ENCODE results near the gene FGF12. TPM values are rescaled to one million over a fixed set of nuclear protein-coding genes. Genes with fewer than 3 reads are reported as not detected.

FGF12 gene
- total and polyA plus RNA-seq, 2 donors (not counting 1 experiment from before 2014, with no cell fraction given) = 0.17 TPM; not detected in 1

GRCh38 chr3:192494174-192494573, 233.2 kb downstream of the FGF12 start:
- TF ChIP-seq CTCF (conservative IDR thresholded peaks at IDR 0.05 in 1 of 2, IDR thresholded peaks at IDR 0.05 in 1 of 2; ENCODE audit: low read depth in 1 of 2, low read length in 2 of 2) (no peak), EZH2 (IDR thresholded peaks at IDR 0.05; ENCODE audit: low read length, missing control alignments) (no peak)
- no peak overlapping the region for H3K4me2 ChIP-seq (ENCODE audit: extremely low read depth, insufficient read depth, low read length)

GRCh38 chr3:192490720-192491119, 236.6 kb downstream of the FGF12 start:
- Histone ChIP-seq H3K79me2 (ENCODE audit: control insufficient read depth, insufficient read depth, low read length) (no peaks in the 10 kb centered on the region), H3K4me3 (replicated peaks in 1 of 4; ENCODE audit: control extremely low read depth in 1 of 4, insufficient read depth in 1 of 4, low read depth in 3 of 4, low read length in 4 of 4) (no peak overlapping the region), H3K27ac (ENCODE audit: insufficient read depth, low read length) (no peak overlapping the region), H3K36me3 (ENCODE audit: control insufficient read depth, insufficient read depth, low read length) (no peaks in the 10 kb centered on the region), H3K4me2 (ENCODE audit: extremely low read depth, insufficient read depth, low read length) (no peak overlapping the region), H3K9me3 (ENCODE audit: control insufficient read depth, insufficient read depth, low read depth, low read length) (no peaks in the 10 kb centered on the region), H4K20me1 (ENCODE audit: control insufficient read depth, extremely low read depth, insufficient read depth, low read length) (no peaks in the 10 kb centered on the region), H3K4me1 (ENCODE audit: control insufficient read depth, extremely low read depth, insufficient read depth, low read length) (no peaks in the 10 kb centered on the region), H3K27me3 (ENCODE audit: control insufficient read depth, insufficient read depth, low read length) (no peaks in the 10 kb centered on the region), H2AFZ (ENCODE audit: low read length) (no peak overlapping the region), H3K9ac (ENCODE audit: insufficient read depth, low read length) (no peak overlapping the region)
- no peak for TF ChIP-seq CTCF (conservative IDR thresholded peaks at IDR 0.05 in 1 of 2, IDR thresholded peaks at IDR 0.05 in 1 of 2; ENCODE audit: low read depth in 1 of 2, low read length in 2 of 2)
- TF ChIP-seq EZH2 (IDR thresholded peaks at IDR 0.05; ENCODE audit: low read length, missing control alignments) = no peak
- no peak for DNase-seq (ENCODE audit: low read depth in 2 of 2)

More at GRCh38 chr3:192494174-192494573, 233.2 kb downstream of the FGF12 start:
- H3K27me3 ChIP-seq (ENCODE audit: control insufficient read depth, insufficient read depth, low read length) = no peaks in the 10 kb centered on the region
- no peak overlapping the region for H2AFZ ChIP-seq (ENCODE audit: low read length)
- no peak overlapping the region for H3K27ac ChIP-seq (ENCODE audit: insufficient read depth, low read length)
- H3K4me1 ChIP-seq (ENCODE audit: control insufficient read depth, extremely low read depth, insufficient read depth, low read length) = no peaks in the 10 kb centered on the region
- no peak for DNase-seq (ENCODE audit: low read depth in 2 of 2)
- H4K20me1 ChIP-seq (ENCODE audit: control insufficient read depth, extremely low read depth, insufficient read depth, low read length) = no peaks in the 10 kb centered on the region
- no peaks in the 10 kb centered on the region for H3K36me3 ChIP-seq (ENCODE audit: control insufficient read depth, insufficient read depth, low read length)
- H3K9ac ChIP-seq (ENCODE audit: insufficient read depth, low read length) = no peak overlapping the region
- no peaks in the 10 kb centered on the region for H3K9me3 ChIP-seq (ENCODE audit: control insufficient read depth, insufficient read depth, low read depth, low read length)
- no peaks in the 10 kb centered on the region for H3K79me2 ChIP-seq (ENCODE audit: control insufficient read depth, insufficient read depth, low read length)
- H3K4me3 ChIP-seq (replicated peaks in 1 of 4; ENCODE audit: control extremely low read depth in 1 of 4, insufficient read depth in 1 of 4, low read depth in 3 of 4, low read length in 4 of 4) = no peak overlapping the region

- no peak for TF ChIP-seq CTCF (conservative IDR thresholded peaks at IDR 0.05 in 1 of 2, IDR thresholded peaks at IDR 0.05 in 1 of 2; ENCODE audit: low read depth in 1 of 2, low read length in 2 of 2)
- TF ChIP-seq EZH2 (IDR thresholded peaks at IDR 0.05; ENCODE audit: low read length, missing control alignments) = no peak
- Histone ChIP-seq H3K79me2 (ENCODE audit: control insufficient read depth, insufficient read depth, low read length) (no peaks in the 10 kb centered on the region), H2AFZ (ENCODE audit: low read length) (no peak overlapping the region), H3K27me3 (ENCODE audit: control insufficient read depth, insufficient read depth, low read length) (no peaks in the 10 kb centered on the region), H3K4me3 (replicated peaks in 1 of 4; ENCODE audit: control extremely low read depth in 1 of 4, insufficient read depth in 1 of 4, low read depth in 3 of 4, low read length in 4 of 4) (no peak overlapping the region), H3K4me1 (ENCODE audit: control insufficient read depth, extremely low read depth, insufficient read depth, low read length) (no peaks in the 10 kb centered on the region), H3K9me3 (ENCODE audit: control insufficient read depth, insufficient read depth, low read depth, low read length) (no peaks in the 10 kb centered on the region), H3K9ac (ENCODE audit: insufficient read depth, low read length) (no peak overlapping the region), H4K20me1 (ENCODE audit: control insufficient read depth, extremely low read depth, insufficient read depth, low read length) (no peaks in the 10 kb centered on the region), H3K36me3 (ENCODE audit: control insufficient read depth, insufficient read depth, low read length) (no peaks in the 10 kb centered on the region), H3K27ac (ENCODE audit: insufficient read depth, low read length) (no peak overlapping the region), H3K4me2 (ENCODE audit: extremely low read depth, insufficient read depth, low read length) (no peak overlapping the region)
- DNase-seq (ENCODE audit: low read depth in 2 of 2) = no peak
Measured at GRCh38 chr3:192489579-192489978, 237.8 kb downstream of the FGF12 start.
